HepG2 (cell line): Measurements from ENCODE around the gene RAB3GAP1.

ENCODE experiments used
- BORCS8-MEF2B ChIP-seq: sonication (generic); formaldehyde crosslinking; IDR thresholded peaks from 2 replicates; pipeline ENCODE4 v1.8.0; 2022; ENCODE audit warnings: mild to moderate bottlenecking, missing genetic modification reagents
- CBX5 ChIP-seq: sonication (generic); formaldehyde crosslinking; IDR thresholded peaks from 2 replicates; pipeline ENCODE4 v1.4.0; 2020; ENCODE audit warnings: missing genetic modification reagents, borderline replicate concordance
- TF ChIP-seq, protein P1 (sequence below): IDR thresholded peaks from 2 replicates; pipeline ENCODE4 v1.6.1; 2012; ENCODE audit warnings: inconsistent platforms

DNA sequence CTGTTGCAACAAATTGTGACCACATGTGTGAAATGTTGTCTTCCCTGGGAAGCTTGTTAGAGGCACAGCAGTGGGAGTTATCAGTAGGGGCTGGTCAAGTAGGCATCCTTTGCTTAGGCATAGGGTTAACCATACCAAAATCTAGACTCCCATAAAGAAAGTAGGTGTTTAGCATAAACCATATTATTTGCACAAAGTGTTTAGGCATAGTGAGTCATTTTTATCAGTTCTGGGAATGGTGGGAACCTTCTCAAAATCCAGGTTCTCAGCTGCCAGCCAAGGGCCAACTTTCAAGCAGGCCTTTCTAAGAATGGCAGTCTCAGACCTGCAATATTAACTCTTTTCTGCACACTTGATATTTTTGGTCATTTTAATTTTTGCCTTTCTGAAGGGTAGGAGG lies 88.5 kb downstream of the RAB3GAP1 start:
- TF ChIP-seq BORCS8-MEF2B (CRISPR knock-in tag) (no peak), CBX5 (CRISPR knock-in tag) (no peak)
- TF ChIP-seq, protein P1, sequence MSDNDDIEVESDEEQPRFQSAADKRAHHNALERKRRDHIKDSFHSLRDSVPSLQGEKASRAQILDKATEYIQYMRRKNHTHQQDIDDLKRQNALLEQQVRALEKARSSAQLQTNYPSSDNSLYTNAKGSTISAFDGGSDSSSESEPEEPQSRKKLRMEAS, result no peak
